ENCODE measurements around the gene TMEM72.

Gene TMEM72

DNA sequence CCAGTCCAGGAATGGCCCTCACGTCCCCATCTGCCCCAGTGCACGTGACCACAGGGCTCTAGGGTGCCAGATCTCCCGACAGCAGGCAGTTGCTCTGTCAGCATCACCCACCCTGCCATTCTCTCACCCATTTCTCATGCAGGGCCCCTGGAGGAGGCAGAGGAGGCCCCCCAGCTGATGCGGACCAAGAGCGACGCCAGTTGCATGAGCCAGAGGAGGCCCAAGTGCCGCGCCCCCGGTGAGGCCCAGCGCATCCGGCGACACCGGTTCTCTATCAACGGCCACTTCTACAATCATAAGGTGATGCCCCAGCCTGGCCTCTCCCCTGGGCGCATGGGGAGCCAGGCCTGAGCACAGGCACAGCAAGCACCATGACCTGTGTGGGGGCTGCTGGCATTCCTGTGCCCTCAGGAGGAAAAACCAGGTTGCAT is 73.5 kb downstream of the TMEM72 start:
- no peaks in the 10 kb centered on the region for H3K9me3 ChIP-seq (ENCODE audit: control insufficient read depth, low read length)
- H3K27me3 ChIP-seq (ENCODE audit: control insufficient read depth, insufficient read depth, low read length) = no peaks in the 10 kb centered on the region
- H3K4me3 ChIP-seq (ENCODE audit: low read length) = no peak overlapping the region
- H3K9ac ChIP-seq (ENCODE audit: low read length) = no peak overlapping the region
- peaks cover 43% of the 10 kb centered on the region for H3K4me1 ChIP-seq (ENCODE audit: control insufficient read depth, insufficient read depth, low read length)
- H3K36me3 ChIP-seq (ENCODE audit: control insufficient read depth, insufficient read depth, low read length) = no peaks in the 10 kb centered on the region

DNA sequence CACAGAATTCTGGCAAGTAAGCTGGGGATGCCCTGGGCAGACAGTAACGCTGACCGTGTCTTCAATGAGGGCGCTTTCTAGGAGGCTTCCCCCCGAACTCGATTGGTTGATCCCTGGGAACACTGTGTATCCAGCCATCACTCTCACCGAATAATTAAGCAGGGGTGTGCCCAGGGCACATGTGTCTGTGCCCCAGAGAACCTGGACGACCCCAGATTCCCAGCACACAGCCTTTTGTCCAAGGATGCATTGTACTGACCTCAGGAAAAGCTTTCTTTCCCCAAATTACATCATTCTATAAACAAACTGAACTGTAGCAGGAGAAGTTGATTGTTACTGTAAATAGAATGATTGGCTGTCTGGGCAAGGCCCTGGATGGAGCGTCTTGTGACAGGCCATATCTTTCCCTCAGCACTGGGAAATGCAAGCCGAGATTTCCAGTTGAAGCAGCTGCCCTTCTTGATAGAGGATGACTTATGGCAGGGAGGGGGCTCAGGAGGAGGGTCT is 74.1 kb downstream of the TMEM72 start:
- Histone ChIP-seq H3K9me3 (ENCODE audit: control insufficient read depth, low read length) (no peaks in the 10 kb centered on the region), H3K36me3 (ENCODE audit: control insufficient read depth, insufficient read depth, low read length) (no peaks in the 10 kb centered on the region), H3K27me3 (ENCODE audit: control insufficient read depth, insufficient read depth, low read length) (no peaks in the 10 kb centered on the region), H3K9ac (ENCODE audit: low read length) (no peak overlapping the region), H3K4me3 (ENCODE audit: low read length) (no peak overlapping the region), H3K4me1 (ENCODE audit: control insufficient read depth, insufficient read depth, low read length) (peaks cover 42% of the 10 kb centered on the region)

DNA sequence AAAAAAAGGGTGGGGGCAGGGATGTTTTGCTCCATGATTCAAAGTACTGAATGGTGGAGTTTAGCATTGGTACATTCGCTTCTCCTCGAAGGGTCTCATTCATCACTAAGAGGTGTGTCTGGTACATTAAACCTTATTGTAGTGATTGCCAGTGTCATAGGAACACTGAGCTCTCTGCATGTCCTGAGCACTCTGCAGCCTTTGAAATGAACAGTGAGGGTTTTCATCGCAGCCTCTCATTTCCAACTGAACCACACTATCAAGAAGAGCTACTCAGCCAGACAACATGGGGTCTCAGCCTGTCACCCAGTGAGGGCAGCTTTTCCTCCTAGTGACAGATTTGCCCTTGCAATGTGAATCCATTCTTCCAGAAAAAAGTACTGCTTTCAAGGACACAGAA is 75.0 kb downstream of the TMEM72 start:
- Histone ChIP-seq H3K9ac (ENCODE audit: low read length) (no peak overlapping the region), H3K4me3 (ENCODE audit: low read length) (no peak overlapping the region), H3K27me3 (ENCODE audit: control insufficient read depth, insufficient read depth, low read length) (no peaks in the 10 kb centered on the region), H3K9me3 (ENCODE audit: control insufficient read depth, low read length) (no peaks in the 10 kb centered on the region), H3K4me1 (ENCODE audit: control insufficient read depth, insufficient read depth, low read length) (peaks cover 40% of the 10 kb centered on the region), H3K36me3 (ENCODE audit: control insufficient read depth, insufficient read depth, low read length) (no peaks in the 10 kb centered on the region)

Data from mucosa of stomach (tissue), 1 donor.